HTR-8/SVneo (cell line): ENCODE data around the gene HRC.

Source experiments
- DNase-seq: peaks from one replicate; pipeline ENCODE4 v3.0.0; 2011; ENCODE audit warnings: low spot score, mixed read lengths; ENCODE audit not compliant: insufficient read length
- FAIRE-seq: peaks from 2 replicates; lab custom pipeline; 2011; peaks lifted over from hg19 to GRCh38; lab: Jason Lieb, UNC

HRC gene

DNA sequence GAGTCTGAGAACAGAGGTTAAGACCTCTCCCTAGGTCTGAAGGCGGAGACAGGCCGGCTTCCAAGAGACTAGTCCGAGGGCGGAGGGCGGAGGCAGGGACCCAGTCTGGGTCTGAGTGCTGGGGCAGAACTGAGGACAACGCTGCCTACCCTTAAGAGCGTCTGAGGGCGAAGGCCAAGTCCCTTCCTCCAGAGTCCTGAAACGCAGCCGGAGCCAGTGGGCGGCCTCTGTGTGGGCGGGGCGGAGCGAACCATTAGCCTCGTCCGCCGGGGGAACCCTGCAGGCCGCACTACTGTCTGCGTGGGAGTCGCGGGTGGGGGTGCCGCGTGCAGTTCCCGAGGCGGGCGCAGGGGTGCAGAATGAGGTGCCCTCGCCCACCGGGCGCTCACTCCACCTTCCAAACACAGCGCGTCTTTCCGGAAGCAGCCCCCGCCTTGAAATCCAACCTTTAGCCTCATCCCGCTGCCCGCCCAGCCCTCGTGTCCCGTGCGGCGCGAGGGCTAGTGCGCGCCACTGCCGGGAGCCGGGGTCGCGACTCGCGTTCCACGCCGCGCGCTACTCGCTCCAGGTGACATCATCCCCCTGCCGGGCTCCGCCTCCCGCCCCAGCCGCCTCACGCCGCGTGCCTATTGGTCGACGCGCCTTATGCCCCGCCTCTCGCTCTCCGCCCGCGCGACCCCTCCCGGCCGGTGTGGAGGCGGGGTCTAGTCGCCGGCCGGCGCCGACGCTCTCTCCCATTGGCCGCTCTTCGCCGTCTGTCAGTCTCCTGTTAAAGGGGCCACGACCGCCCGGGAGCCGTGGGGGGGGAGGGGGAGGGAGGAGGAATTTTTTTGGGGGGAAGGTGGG, 36.4 kb downstream of the HRC start, which contains the start of gene C19orf73:
TSS of gene C19orf73 (minus strand) at position 579 of the 846 bp plus-strand sequence. CDS start at position 458, 121 bp downstream.
- DNase-seq, result peak; percentile 90
- peak; percentile 100 for FAIRE-seq

DNA sequence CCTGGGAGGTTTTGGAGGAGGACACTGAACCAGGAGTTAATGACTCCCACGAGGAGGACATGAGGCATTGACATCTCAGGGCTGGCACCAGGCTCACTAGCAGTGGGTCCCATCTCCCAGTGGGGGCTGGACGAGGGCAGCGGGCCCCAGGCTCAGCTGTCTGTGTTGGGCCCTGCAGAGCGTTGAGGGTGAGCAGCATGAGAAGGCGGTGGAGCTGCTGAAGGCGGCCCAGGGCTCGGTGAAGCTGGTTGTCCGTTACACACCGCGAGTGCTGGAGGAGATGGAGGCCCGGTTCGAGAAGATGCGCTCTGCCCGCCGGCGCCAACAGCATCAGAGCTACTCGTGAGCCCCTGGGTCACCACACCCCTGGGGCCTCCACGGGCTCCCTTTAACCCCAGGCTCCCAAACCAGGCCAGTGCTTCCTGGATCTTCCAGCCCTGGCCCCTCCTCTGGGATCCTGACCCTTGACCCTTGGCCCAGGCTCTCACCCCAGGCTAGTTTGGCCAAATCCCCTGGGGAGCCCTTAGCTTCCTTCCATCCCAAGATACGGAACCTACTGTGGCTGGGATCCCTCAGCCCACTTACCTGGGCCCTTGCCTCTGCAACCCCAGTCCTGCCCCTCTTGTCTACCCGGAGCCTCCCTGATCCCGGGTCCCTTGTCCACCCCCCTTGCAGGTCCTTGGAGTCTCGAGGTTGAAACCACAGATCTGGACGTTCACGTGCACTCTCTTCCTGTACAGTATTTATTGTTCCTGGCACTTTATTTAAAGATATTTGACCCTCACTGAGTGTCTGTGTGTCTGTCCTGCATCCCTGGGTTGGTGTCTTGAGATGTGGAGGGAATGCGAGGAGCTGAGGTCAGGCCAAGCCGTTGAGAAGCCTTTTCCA, 37.3 kb downstream of the HRC start:
- DNase-seq (no peak), FAIRE-seq (no peak)

DNA sequence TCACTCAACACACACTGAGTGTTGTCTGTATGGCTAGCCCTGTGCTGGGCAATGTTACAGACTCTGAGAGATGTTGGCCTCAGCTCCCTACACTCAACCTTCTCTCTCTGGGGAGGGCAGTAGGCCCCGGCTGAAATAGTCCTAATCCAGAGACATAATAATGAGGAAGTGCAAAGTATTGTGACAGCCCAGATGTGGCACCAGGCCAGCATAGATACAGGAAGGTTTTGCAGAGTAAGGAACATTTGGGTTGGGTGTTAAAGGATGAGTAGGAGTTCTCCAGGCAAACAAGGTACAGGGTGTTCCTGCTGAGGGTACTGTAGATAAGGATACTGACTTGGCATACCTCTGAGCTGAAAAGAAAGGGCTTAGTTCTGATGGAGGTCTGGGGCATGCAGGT, 38.7 kb downstream of the HRC start:
- DNase-seq, result no peak
- FAIRE-seq, result no peak

DNA sequence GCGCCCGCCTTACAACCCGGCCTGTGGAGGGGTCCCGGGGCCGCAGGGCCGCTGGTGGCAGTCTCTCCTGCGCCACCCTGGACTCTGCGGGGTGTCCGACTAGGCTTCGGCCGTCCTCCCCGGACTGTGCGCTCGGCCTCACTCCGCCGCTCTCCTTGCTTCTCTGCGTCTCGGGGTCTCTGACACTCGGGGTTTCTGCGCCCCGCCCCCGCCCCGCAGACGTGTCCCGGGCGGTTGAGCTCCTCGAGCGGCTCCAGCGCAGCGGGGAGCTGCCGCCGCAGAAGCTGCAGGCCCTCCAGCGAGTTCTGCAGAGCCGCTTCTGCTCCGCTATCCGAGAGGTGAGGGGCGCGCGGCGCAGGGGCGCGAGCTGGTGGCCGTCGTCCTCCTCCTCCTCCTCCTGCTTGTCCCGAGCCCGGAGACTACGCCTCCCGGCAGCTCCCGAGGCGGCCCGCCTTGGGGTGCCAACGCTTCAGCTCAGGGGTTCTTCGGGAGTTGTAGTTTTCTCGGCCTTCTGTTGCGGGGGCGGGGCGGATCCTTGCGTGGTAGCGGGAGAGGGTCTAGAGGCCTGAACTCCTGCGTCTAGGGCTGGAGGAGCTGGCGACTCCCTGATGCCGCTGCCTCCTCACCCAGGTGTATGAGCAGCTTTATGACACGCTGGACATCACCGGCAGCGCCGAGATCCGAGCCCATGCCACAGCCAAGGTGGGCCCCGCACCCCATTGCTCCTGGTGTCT, 40.4 kb downstream of the HRC start:
- FAIRE-seq, result no peak

DNA sequence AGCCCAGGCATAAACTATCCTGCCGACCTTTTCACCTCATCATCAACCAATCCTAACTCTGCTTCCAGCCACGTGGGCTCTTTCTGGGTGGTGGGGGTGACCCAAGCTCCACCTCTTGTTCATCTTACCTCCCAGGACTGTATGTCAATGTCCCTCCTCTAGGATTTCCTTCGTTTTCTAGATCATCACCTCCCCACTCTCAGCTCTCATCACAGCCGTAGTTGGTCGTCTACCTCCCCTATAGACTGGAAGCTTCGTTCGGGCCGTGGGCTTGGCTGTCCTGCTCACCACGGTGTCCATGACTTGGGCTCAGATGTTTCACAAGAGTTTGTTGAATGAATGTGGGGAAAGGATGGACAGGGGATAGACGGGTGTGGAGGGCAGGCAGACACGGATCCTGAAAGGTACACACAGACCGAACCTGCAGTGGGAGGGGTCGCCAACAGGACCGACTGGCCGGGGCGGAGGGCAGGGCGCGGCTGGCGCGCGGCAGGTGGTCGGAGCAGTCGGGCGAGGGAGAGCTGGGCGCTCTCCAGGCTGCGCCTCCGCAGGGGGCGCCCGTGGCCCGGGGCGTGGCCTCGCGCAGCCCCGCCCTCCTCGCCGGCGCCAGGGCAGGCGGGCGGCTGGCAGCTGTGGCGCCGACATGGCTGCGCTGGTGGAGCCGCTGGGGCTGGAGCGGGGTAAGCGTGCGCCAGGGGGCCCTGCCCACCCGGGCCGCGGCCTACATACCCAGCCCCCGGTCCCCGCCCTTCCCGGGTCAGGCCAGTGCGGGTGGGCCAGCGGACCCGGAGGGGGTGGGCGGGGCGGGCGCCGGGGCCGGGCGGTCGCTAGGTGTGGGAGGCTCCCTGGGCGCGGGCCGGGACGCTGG, 41.2 kb downstream of the HRC start, which contains the start of gene LIN7B:
TSS of gene LIN7B (plus strand) at position 609 of the 868 bp plus-strand sequence. CDS start at position 644, 35 bp downstream.
- DNase-seq (peak; percentile 85), FAIRE-seq (peak; percentile 84)

More for the DNA sequence above, 40.4 kb downstream of the HRC start:
- DNase-seq, result peak; percentile 36

DNA sequence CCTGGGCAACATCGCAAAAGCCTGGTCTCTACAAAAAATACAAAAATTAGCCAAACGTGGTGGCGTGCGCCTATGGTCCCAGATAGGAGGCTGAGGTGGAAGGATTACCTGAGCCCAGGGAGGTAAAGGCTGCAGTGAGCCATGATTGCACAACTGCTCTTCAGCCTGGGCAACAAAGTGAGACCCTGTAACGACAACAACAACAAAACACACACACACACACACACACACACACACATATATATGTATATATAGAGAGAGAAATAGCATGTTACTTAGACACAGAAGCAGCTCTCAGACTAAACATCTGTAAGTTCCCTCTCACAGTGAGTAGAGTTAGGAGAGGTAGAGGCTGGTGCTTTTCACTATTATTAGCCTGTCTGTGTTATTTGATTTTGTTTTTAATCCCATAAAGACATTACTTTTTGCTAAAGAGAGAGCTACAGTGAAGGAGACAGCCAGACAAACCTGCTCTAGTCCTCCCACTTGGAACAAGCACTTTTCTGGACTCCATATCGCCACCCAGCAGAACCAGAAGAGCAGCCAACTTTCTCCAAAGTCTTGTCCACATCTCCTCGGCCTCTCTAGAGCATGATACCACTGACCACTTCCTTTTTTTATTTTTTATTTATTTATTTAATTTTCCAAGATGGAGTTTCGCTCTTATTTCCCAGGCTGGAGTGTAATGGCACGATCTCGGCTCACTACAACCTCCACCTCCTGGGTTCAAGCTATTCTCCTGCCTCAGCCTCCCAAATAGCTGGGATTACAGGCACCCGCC, 43.8 kb downstream of the HRC start:
- FAIRE-seq, result no peak
- DNase-seq, result no peak

DNA sequence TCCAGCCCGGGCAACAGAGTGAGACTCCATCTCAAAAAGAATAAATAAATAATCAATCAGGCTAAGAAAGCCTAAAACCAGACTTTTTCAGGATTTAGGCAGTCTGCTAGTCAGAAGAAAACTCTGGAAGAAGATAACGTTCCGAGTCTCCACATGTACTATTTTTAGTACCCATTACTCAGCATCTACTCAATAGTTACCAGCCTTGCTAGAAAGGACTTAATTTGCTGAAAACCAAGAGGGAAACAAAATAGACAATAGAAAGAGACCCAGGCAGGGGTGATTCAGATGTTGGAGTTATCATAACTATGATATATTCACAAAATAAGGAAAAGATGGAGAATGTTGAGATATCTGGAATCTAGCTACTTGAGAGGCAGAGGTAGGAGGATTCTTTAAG, 44.6 kb downstream of the HRC start:
- FAIRE-seq (no peak), DNase-seq (no peak)

DNA sequence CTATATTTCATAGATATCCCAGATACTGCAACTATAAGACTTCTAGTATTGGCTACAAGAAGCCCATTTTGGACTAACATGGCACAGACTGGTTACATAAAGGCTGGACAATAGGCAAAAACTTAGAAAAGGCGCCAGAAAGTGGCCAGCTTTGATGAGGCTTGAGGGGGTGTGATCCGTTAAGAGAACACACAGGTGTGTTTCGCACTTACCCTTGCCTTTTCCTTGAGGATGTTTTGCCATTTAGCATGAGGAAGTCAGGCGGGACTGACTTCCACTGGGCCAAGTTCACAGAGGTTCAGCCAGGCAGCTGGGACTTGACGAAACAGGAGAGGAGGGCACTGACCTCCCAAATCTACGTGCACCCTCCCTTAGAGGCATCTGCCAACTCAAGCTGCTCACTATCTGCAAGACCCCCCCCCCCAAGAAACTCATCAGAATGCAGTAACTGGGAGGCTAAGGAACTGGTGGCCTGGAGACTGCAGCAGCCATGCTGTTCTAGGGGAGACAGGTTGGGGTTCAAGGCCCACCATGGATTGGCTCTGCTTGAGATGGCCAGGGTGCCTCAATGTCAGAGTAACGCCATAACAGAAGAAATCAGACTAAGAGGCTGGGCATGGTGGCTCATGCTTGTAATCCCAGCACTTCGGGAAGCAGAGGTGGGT, 45.5 kb downstream of the HRC start:
- DNase-seq (no peak), FAIRE-seq (no peak)

DNA sequence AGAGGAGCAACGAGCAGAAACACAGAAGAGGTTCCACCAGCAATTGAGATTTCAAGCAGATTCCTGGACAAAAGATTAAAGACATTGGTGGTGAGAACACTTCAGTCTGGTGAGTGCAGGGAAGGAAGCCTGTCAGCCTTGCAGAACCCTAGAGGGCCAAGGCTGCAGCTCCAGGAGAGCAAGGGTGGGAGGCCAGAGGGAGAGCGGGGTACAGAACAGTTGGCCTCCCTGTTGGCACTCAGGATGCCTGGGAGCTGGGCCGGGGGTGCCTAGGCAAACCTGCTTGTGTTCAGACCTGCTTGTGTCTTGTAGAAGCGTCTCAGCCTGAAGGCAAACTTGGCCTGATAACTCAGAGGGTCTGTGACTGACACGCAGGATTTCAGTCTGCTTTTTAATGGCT, 46.1 kb downstream of the HRC start:
- FAIRE-seq (no peak), DNase-seq (no peak)

DNA sequence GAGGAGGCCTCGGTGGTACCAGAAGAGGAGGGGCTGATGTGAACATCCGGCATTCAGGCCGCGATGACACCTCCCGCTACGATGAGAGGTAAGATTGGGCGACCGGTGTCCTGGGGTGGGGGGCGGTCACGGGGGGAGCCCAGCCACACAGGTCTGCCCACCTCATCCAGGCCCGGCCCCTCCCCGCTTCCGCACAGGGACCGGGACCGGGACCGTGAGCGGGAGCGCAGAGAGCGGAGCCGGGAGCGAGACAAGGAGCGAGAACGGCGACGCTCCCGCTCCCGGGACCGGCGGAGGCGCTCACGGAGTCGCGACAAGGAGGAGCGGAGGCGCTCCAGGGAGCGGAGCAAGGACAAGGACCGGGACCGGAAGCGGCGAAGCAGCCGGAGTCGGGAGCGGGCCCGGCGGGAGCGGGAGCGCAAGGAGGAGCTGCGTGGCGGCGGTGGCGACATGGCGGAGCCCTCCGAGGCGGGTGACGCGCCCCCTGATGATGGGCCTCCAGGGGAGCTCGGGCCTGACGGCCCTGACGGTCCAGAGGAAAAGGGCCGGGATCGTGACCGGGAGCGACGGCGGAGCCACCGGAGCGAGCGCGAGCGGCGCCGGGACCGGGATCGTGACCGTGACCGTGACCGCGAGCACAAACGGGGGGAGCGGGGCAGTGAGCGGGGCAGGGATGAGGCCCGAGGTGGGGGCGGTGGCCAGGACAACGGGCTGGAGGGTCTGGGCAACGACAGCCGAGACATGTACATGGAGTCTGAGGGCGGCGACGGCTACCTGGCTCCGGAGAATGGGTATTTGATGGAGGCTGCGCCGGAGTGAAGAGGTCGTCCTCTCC, 47.4 kb downstream of the HRC start:
- FAIRE-seq, result no peak
- DNase-seq, result no peak

DNA sequence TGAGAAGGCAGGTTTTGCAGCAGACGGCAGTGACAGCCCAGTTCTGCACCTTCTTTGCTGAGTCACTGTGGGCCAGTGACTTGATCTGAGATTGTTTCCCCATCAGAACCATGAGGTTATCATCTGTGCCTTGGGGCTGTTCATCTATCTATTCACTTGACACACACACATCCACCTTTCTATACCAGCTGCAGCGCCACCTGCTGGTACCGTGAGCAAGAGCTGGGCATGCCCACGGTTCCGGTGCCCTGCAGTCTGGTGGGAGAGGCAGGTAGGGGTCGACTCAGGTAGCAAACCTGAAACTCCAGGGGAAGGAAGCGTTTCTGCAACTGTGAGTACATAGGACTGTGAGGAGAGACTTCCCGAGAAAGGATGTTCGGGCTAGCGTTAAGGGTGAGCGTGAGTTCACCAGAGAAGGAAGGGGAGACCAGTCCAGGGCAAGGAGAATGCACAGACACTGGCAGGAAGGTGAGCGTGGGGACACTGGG, 48.5 kb downstream of the HRC start:
- peak; percentile 41 for DNase-seq
- FAIRE-seq, result peak; percentile 83

DNA sequence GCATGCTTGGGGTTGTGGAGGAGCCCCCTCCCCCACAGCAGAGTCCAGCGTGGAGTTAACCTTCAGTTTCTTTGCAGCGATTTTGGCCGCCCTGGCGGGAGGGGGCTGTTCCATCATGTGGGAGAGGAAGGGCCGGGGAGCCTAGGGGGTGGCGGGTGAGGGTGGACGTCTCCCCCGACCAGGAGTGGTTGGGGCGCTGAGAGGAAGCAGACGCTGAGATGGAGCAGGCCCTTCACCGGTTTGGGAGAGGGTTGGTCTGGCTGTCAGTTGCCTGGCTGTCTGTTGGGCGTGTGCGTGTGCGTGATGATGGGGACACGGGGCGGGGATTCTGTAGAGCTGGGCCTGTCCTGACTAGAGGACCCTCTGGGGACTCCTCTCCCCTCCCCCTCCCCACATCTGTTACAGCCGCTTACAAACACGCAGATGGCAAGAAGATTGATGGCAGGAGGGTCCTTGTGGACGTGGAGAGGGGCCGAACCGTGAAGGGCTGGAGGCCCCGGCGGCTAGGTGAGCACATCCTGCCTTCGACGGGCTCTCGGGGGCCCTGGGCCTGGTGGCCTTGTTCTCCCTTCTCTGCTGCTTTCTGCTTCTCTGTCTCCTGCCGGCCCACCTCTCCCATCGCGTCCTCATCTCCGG, 50.8 kb downstream of the HRC start:
- FAIRE-seq (no peak), DNase-seq (no peak)

DNA sequence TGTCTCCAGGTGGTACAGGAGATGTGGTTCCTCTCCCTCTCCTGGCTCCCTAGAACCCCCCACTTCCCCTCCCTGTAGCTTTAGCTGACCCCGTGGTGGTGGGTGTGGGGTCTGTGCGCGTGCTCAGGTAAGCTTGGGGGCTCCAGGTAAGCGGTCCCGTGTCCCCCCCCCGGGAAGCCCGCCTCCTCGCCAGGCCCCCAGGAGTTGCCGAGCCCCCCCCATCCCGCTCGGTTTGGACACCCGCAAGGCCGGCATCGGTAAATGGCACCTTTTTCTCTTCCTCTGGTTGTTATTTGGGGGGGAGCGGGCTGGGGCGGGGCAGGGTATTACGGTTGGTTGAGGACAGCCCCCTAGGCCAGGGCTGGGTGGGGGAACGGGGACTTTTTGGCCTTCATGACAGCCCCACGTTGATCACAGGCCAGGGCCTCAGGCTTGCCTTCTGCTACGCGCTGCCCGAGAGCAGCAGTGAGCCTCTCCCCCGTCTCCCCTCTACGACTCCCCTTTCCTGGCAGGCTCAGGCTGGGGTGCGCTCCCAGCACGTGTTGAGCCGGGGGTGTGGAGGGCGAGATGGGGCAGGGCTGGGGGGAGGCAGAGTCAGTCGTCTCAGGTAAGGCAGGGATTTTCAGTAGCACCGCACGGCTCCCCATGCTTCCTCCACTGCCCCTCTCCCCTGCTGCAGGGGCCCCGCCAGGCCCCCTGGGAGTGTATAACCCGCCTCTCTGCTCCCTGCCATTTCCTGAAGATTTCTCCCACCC, 51.7 kb downstream of the HRC start:
- no peak for FAIRE-seq
- no peak for DNase-seq

DNA sequence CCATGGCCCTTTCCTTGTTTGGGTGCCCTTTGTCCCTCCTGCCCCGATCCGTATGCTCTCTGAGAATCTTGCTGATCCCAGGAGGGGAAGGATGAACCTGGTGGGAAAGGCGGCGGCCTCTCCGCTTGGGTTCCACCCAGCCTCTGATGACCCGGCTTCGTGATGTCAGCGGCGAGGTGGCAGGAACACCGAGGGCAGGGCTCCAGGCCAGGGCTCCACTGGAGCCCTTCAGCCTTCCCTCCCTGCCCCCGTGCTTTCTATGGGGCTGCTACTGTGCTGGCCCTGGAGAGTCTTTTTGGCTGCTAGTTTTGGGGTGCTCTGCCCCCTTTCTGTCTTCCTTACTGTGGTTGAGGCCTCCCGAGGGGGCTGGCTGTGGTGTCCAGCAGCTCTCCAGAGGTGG, 52.9 kb downstream of the HRC start:
- DNase-seq (no peak), FAIRE-seq (no peak)
